Measurements from ENCODE around the gene DIAPH3. TPM values are rescaled to one million over a fixed set of nuclear protein-coding genes. Genes with fewer than 3 reads are reported as not detected.

Gene DIAPH3
- total RNA-seq, 1 donor from 2014 or later: 4.6 TPM

DNA sequence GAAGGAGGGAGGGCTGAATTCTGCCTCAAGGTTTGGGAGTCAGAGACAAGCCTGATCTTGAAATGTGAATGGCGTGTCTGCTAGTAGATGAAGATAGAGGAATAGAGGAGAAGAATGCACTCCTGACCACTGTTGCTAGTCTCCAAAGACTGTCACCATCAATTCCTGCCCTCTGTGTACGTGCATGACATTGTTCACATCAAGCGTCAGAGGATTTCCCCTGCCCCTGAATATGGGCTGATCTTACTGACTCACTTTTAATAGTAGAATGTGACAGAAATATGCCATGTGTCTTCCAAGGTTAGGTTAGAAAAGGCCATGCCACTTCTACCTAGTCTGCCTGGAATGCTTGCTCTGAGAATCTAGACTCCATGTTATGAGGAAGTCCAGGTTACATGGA lies 538.6 kb downstream of the DIAPH3 start:
- TF ChIP-seq, protein P1, sequence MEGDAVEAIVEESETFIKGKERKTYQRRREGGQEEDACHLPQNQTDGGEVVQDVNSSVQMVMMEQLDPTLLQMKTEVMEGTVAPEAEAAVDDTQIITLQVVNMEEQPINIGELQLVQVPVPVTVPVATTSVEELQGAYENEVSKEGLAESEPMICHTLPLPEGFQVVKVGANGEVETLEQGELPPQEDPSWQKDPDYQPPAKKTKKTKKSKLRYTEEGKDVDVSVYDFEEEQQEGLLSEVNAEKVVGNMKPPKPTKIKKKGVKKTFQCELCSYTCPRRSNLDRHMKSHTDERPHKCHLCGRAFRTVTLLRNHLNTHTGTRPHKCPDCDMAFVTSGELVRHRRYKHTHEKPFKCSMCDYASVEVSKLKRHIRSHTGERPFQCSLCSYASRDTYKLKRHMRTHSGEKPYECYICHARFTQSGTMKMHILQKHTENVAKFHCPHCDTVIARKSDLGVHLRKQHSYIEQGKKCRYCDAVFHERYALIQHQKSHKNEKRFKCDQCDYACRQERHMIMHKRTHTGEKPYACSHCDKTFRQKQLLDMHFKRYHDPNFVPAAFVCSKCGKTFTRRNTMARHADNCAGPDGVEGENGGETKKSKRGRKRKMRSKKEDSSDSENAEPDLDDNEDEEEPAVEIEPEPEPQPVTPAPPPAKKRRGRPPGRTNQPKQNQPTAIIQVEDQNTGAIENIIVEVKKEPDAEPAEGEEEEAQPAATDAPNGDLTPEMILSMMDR (IDR thresholded peaks at IDR 0.05): no peak
- intact Hi-C loops (cut with DNase I): no loop called here
- Histone ChIP-seq H3K4me3 (no peak overlapping the region), H3K4me1 (no peaks in the 10 kb centered on the region), H3K27ac (no peak overlapping the region), H3K9me3 (no peaks in the 10 kb centered on the region), H3K27me3 (no peaks in the 10 kb centered on the region), H3K36me3 (no peaks in the 10 kb centered on the region)
- ATAC-seq: no peak
- DNase-seq: no peak

DNA sequence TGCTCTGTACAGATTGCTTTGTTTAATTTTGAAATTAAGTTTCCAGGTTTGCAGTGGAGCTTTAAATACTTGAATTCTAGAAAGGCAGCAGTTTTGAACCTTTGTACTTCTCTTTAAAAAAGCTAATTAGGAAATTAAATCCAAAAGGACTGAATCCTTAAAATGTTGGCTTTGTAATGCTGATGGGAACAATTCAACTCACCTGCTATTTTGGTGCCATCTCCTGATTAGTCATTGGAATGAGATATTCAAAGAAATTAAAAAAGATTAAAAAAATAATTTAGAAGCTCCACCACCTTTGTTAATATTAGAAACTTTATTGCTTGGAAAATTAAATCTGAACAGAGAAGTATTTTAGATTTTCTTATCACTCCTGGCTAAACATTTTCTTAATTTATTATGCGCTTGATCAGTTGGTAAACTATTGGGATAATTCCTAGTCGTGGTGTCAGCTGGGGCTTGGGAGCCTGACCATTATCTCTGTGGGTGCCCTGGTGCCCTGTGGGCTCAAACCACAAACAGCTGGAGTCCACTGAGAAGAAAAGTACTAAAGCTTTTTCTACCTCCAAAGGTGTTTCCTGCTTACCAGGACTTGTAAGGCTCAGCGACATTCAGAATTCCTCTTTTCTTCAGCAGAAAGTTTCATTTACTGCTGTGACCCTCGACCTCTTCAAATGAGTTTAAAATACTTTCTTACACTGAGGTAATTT lies 540.4 kb downstream of the DIAPH3 start:
- intact Hi-C loops (cut with DNase I): no loop called here
- no peak overlapping the region for H3K4me3 ChIP-seq
- ATAC-seq (no peak), DNase-seq (no peak)
- H3K36me3 ChIP-seq: no peaks in the 10 kb centered on the region
- H3K9me3 ChIP-seq: peaks cover 6% of the 10 kb centered on the region
- no peak overlapping the region for H3K27ac ChIP-seq
- H3K4me1 ChIP-seq: no peaks in the 10 kb centered on the region
- TF ChIP-seq, protein P1 (IDR thresholded peaks at IDR 0.05): no peak
- no peaks in the 10 kb centered on the region for H3K27me3 ChIP-seq

DNA sequence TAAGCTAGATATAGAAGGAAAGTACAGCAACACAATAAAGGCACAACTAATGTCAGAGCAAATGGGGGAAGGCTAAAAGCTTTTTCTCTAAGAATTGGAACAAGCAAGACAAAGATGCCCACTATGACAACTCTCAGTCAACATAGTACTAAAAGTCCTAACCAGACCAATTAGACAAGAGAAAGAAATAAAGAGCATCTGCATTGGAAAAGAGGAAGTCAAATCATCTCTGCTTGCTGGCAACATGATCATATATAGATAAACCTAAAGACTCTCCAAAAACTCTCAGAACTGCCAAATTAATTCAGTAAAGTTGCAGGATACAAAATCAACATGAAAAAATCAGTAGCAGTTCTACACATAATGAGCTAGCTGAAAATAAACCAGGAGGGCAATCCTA lies 542.0 kb downstream of the DIAPH3 start:
- no peak for ATAC-seq
- intact Hi-C loops (cut with DNase I): no loop called here
- Histone ChIP-seq H3K9me3 (peaks cover 6% of the 10 kb centered on the region), H3K27ac (no peak overlapping the region), H3K27me3 (no peaks in the 10 kb centered on the region), H3K4me1 (no peaks in the 10 kb centered on the region), H3K36me3 (no peaks in the 10 kb centered on the region), H3K4me3 (no peak overlapping the region)
- TF ChIP-seq, protein P1 (IDR thresholded peaks at IDR 0.05): no peak
- DNase-seq: no peak

Other genes starting within 250 kb of the DIAPH3 start
- gene TDRD3, start 233.3 kb upstream of the DIAPH3 start, total RNA-seq: 25.6 TPM

Data from upper lobe of right lung (tissue), 1 donor.